Renal pelvis (tissue), 12 donors: Measurements from ENCODE around the gene BMP10. TPM values are rescaled to one million over a fixed set of nuclear protein-coding genes. Genes with fewer than 3 reads are reported as not detected.

Experiments
- DNase-seq: peaks from one replicate; pipeline ENCODE4 v3.0.0-alpha.2; 2013
- long read RNA-seq, 16 experiments: transcript quantifications; one replicate each; lab custom pipeline, GENCODE V29; 2026
- polyA plus RNA-seq, 3 donors: library from polyadenylated mRNA; unstranded; fragments of 120-200 nt; gene quantifications; one replicate each; pipeline ENCODE4 v1.2.1, GENCODE V29; 2013; ENCODE audit not compliant: insufficient read length in 3 of 3

Gene BMP10
- not detected for polyA plus RNA-seq
- long read RNA-seq, donor 1: 0 reads
- long read RNA-seq, donor 2: 0 reads
- long read RNA-seq, donor 3: 0 reads
- long read RNA-seq, donor 4: 0 reads
- long read RNA-seq, donor 5: 0 reads
- long read RNA-seq, donor 6: 0 reads
- long read RNA-seq, donor 7: 0 reads
- long read RNA-seq, donor 8: 0 reads
- long read RNA-seq, donor 9: 0 reads
- long read RNA-seq, donor 10: 0 reads
- long read RNA-seq, donor 11: 0 reads
- long read RNA-seq, donor 12: 0 reads
- long read RNA-seq, donor 13: 0 reads
- long read RNA-seq, donor 14: 0 reads
- long read RNA-seq, donor 15: 0 reads
- long read RNA-seq, donor 16: 0 reads

- DNase-seq: no peak
Observed at GRCh38 chr2:68871159-68871764, at the start of gene BMP10. BMP10 (minus strand) TSS chr2:68871397; CDS start chr2:68871358, 39 bp downstream.

DNA sequence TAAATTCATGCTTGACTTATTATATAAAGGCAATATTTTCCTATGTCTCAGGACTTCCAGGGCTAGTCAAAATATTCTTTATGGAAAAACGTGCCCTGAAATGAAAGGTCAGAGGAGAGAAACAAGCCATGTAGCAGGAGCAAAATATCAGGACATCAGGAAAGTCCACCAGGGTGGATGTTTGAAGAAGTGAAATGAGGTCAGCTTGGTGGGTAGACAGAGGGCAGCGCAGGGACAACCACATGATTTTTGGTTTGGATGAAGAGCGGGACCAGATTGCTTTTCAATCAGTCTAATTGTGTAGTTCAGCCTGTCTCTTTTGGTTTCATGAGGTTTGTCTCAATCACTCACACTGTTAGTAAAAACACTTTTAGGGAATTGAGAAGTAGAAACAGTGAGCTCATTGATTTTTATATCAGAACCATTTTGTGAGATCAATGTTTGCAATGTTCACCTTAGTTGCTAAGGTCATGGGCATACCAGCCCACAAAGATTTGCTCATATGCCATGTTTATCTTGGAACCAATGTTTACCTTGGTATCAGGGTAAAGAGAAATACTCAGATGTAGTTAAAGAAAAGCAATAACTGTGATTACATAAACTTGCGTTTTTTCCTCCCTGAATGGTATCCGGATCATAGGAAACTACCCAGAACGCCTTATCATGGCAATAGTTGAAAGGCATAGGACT lies 49.4 kb upstream of the BMP10 start:
- DNase-seq: no peak

- no peak for DNase-seq
Observed at GRCh38 chr2:68918497-68918896, 47.3 kb upstream of the BMP10 start.

DNA sequence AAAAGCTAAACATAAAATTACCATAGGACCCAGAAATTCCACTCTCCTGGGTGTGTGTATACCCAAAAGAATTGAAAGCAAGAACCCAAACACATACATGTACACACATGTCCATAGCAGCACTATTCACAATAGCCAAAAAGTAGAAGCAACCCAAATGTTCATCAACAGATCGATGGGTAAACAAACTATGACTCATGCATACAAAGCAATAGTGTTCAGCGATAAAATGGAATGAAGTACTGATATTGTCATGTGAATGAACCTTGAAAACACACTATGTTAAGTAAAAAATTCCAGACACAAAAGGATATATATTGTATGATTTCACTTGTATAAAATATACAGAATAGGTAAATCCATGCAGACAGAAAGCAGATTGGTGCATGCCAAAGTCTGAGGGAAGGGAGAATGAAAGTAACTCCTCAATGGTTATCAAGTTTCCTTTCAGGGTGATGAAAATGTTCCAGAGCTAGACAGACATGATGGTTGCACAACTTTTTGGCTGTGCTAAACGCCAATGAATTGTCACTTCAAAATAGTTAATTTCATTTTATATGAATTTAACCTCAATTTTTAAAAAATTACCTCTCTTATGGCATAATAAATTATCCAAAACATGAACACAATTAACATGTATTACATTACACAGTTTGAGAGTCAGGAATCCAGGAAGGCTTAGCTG lies 46.0 kb upstream of the BMP10 start:
- no peak for DNase-seq

GRCh38 chr2:68916226-68916625 lies 45.0 kb upstream of the BMP10 start:
- DNase-seq: no peak

DNA sequence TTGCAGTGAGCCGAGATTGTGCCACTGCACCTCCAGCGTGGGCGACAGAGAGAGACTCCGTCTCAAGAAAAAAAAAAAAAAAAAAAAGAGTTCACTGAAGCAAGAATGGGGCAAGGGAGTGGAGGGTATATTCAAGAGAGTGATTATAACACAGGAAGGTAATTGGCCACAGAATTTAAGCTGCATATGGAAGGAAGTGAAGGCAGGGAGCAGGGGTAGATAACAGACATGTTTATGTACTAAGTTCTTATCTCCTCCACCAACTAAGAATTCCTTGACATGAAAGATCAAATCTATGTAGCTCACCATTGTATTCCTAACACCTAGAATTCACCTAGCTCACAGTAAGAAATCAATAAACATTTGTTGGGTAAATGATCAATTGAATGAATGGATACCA lies 44.2 kb upstream of the BMP10 start:
- DNase-seq: no peak

DNA sequence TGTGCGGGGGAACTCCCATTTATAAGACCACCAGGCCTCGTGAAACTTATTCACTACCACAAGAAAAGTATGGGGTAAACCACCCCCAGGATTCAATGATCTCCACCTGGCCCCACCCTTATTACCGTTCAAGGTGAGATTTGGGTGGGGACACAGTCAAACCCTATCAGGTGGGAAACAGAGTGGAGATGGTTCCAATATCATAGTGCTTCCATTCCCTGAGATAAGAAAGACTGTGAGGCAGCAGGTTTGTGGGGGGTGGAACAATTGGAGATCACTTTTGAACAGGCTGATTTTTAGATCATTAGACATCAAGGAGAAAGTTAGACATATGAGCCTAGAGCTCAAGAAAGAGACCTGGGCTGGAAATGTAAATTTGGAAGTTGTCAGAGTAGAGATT lies 42.2 kb upstream of the BMP10 start:
- no peak for DNase-seq

- DNase-seq: no peak
Observed at GRCh38 chr2:68912732-68913131, 41.5 kb upstream of the BMP10 start.

DNA sequence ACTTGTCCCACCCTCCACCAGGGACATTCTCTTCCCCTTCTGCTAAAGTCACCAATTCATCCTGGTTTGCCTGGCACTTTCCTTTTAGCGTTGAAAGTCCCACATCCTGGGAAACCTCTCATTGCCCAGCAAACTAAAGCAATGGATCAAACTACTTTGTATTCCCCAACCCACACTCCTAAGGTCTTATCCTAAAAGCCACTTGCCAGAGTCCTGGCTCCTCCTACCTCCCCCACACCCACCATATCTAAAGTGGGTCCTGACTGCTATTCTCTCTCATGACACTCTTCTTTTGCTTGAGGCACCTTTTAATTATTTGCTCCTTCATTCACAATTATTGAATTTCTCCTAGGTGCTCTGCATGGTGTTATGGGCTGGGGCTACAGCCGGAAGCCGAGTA lies 40.9 kb upstream of the BMP10 start:
- no peak for DNase-seq

GRCh38 chr2:68911709-68912108 lies 40.5 kb upstream of the BMP10 start:
- DNase-seq: no peak

GRCh38 chr2:68911246-68911645 lies 40.0 kb upstream of the BMP10 start:
- no peak for DNase-seq

DNA sequence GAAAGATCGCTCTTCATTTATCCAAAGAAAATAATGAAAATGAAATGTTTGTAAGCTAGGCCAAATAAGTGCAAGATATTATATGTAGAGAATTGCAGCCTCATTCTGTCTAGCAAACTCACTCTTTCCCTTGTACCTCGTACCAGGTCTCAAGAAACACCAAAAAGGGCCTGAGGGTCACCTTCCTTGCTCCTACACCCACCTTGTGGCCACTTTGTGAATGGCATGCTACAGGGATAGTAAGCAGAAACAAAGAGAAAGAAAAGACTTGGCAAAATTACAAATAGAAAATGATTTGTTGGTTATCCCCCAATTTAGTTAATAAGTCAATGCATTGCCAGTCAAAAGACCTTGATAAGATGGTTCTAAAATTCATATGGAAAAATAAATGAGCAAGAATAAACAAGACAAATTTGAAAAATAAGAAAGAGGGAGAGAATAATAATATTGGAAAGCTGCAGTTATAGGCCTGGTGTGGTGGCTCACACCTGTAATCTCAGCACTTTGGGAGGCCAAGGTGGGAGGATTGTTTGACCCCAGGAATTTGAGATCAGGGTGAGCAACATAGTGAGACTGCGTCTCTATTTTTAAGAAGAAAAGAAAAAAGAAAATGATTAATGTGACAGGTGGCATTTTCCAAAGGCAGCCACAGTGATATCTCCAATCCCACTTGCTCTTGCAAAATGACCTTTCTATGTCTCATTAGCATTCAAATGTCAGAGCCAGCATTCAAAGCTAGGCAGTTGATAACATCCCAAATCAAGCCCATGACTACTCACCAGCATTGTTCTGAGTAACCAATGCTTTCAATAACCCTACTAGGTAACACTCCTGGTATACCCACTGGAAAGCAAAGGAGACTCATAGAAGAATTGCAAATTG lies 38.8 kb upstream of the BMP10 start:
- peak; percentile 64 for DNase-seq

GRCh38 chr2:68908392-68908970 lies 37.3 kb upstream of the BMP10 start:
- DNase-seq: no peak

DNA sequence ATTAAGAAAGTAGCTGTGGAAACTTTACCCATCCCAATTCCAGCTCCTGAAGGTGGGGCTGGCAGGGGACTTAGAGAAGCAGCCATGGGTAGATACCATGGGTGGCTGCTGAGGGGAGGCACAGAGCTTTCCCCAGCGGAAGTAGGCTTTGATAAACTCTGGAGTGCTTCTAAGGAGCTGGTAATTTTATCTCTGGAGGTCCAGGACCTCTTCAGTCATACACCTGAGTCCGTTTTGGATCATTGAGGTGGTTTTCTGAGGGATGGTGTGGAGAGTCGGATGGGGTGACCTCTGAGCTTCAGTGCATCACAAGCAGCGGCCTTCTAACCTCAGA lies 36.7 kb upstream of the BMP10 start:
- DNase-seq: no peak

DNA sequence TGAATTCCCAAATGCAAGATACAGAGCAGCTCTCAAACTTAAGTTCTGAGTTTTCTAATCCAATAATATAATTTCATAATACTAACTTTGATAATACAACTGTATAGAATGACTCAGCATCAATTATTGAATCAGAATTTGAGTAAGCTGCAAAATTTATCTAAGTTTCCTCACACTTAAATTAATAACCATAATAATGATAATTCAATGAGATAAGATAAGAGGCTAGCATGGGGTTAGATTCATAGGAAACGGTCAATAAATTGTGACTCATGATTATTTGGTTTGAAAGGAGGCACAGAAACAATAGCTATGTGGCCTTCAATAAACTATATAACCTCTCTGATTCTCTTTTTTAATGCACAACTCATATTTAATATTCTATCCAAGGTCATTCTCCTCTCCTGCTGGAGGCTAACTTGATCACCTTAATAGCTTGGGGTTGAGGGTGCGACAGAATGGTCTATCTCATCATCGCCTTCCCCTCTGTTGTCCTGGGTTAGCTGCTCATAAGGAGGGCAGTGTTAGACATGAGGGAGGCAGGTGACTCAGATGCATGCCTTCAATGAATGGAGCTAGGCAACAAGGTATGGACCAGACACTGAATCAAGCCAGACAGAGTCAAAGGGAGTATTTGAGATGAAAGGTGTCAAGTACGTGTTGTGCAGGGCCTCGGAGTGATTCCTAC lies 36.2 kb upstream of the BMP10 start:
- no peak for DNase-seq

DNA sequence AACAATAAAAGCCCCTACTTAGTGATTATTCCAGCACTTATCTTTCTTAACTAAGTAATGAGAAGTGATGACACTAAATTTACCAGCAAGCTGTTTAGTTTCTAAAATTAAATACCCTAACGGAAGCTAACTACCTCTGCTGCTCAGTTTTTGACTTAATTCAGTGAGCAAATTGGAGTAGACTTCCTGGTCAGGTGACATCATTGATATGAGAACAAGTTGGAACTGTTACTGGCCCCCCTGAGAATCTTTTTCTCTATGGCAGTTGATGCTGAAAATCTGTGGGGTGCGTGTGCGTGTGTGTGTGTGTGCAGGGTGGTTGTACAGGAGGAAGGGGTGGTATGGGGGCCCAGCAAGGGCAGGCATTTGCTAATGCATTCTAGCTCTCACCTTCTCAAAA lies 35.5 kb upstream of the BMP10 start:
- DNase-seq: no peak

GRCh38 chr2:68905116-68905515 lies 33.9 kb upstream of the BMP10 start:
- DNase-seq: no peak

DNA sequence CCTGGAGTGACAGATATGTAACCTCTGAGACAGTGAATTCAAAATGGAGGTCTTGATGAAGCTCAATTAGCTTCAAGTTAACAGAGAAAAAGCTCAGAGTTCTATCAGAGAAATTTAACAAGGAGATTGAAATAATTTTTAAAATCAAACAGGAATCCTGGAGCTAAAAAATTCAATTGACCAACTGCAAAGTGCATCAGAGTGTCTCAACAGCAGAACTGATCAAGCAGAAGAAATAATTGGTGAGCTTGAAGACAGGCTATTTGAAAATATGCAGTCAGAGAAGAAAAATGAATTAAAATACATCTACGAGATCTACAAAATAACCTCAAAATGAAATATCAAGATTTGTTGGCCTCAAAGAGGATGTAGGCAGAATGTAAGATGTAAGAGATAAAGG lies 30.4 kb upstream of the BMP10 start:
- DNase-seq: no peak

- DNase-seq: no peak
Observed at GRCh38 chr2:68901199-68901514, 30.0 kb upstream of the BMP10 start.

DNA sequence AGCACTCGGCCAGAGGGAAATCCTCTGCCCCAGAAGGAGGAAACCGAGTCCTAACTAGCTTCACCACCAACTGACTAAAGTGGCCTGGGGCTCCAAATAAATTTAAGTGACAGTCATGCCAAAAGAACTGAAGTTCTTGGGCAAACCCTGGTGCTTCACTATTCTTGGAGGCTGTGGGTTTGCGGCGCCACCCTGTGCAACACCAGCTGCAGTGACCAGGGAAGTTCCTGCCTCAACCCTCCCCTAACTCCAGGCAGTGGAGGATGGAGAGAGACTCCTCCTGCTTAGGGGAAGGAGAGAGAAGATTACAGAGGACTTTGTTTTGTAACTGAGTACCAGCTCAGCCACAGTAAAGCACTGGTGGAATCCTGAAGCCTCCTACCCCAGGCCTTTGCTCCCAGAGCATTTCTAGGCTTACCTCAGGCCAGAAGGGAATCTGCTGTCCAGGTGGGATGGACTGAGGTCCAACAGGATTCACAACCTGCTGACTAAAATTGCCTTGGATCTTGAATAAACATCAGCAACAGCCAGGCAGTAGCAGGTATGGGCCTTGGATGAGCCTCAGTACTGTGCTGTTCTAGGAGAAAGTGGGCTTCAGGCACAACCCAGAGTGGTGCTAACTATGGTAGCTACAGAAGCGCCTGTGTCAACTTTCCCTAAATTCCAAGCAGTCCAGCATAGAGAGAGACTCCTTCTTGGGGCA lies 29.4 kb upstream of the BMP10 start:
- DNase-seq: no peak
